Keratinocyte (primary cell): ENCODE data around the gene AKAP6. TPM values are rescaled to one million over a fixed set of nuclear protein-coding genes. Genes with fewer than 3 reads are reported as not detected.

Source experiments
- DNase-seq: peaks from one replicate; pipeline ENCODE4 v3.0.0-alpha.2; 2011; ENCODE audit warnings: low read depth, missing footprints, low spot score
- FAIRE-seq: peaks from 2 replicates; lab custom pipeline; 2011; peaks lifted over from hg19 to GRCh38; lab: Jason Lieb, UNC
- H2AFZ ChIP-seq: 2 replicates; pipeline ENCODE4 v1.6.0; 2012; ENCODE audit warnings: low read length, control low read depth, inconsistent platforms; ENCODE audit not compliant: control insufficient read depth
- H3K27ac ChIP-seq: 2 replicates; pipeline ENCODE4 v1.5.1; 2011; ENCODE audit warnings: low read length; ENCODE audit not compliant: control insufficient read depth, insufficient read depth
- H3K27me3 ChIP-seq: 3 replicates; pipeline ENCODE4 v1.6.0; 2011; ENCODE audit warnings: low read length; ENCODE audit not compliant: control insufficient read depth, insufficient read depth; ENCODE audit errors: extremely low read depth
- H3K36me3 ChIP-seq, 2 experiments: 2 replicates in 1 of 2; 3 replicates in 1 of 2; pipeline ENCODE4 v1.5.1; 2011; ENCODE audit warnings: low read length in 2 of 2, mild to moderate bottlenecking in 1 of 2; ENCODE audit not compliant: control insufficient read depth in 2 of 2, insufficient read depth in 2 of 2; ENCODE audit errors: extremely low read depth in 1 of 2
- H3K4me1 ChIP-seq: 3 replicates; pipeline ENCODE4 v1.5.1; 2011; ENCODE audit warnings: low read length; ENCODE audit not compliant: control insufficient read depth, insufficient read depth; ENCODE audit errors: extremely low read depth
- H3K4me2 ChIP-seq: 3 replicates; pipeline ENCODE4 v1.6.0; 2011; ENCODE audit warnings: low read depth, low read length; ENCODE audit not compliant: control insufficient read depth, insufficient read depth; ENCODE audit errors: extremely low read depth
- H3K4me3 ChIP-seq, 3 experiments: fragments of 200-600 bp in 1 of 3; sonication (generic) in 1 of 3; 2 replicates in 2 of 3; 3 replicates in 1 of 3; pipeline ENCODE4 v1.5.1; 2011 to 2016; ENCODE audit warnings: low read length in 3 of 3, mild to moderate bottlenecking in 3 of 3, control low read depth in 2 of 3, inconsistent platforms in 1 of 3, low read depth in 1 of 3, mixed read lengths in 1 of 3, mixed run types in 1 of 3, moderate library complexity in 1 of 3; ENCODE audit not compliant: control insufficient read depth in 2 of 3, insufficient read depth in 2 of 3; ENCODE audit errors: extremely low read depth in 1 of 3
- H3K79me2 ChIP-seq: 2 replicates; pipeline ENCODE4 v1.6.0; 2012; ENCODE audit warnings: low read length; ENCODE audit not compliant: control insufficient read depth, insufficient read depth
- H3K9ac ChIP-seq: 3 replicates; pipeline ENCODE4 v1.6.0; 2011; ENCODE audit warnings: low read length; ENCODE audit not compliant: control insufficient read depth, insufficient read depth; ENCODE audit errors: extremely low read depth
- H3K9me1 ChIP-seq: 3 replicates; pipeline ENCODE4 v1.6.0; 2011; ENCODE audit warnings: low read length; ENCODE audit not compliant: control insufficient read depth, insufficient read depth; ENCODE audit errors: extremely low read depth
- H3K9me3 ChIP-seq: 2 replicates; pipeline ENCODE4 v1.5.1; 2012; ENCODE audit warnings: low read depth, low read length; ENCODE audit not compliant: control insufficient read depth
- H4K20me1 ChIP-seq: 3 replicates; pipeline ENCODE4 v1.6.0; 2011; ENCODE audit warnings: low read length; ENCODE audit not compliant: control insufficient read depth, insufficient read depth; ENCODE audit errors: extremely low read depth
- CTCF ChIP-seq, 3 experiments: IDR thresholded peaks in 1 of 3; conservative IDR thresholded peaks in 1 of 3; optimal IDR thresholded peaks in 1 of 3; 2 replicates in 2 of 3; 3 replicates in 1 of 3; pipeline versions ENCODE3 to v1.5.1; 2011; ENCODE audit warnings: low read length in 3 of 3, mild to moderate bottlenecking in 3 of 3, moderate library complexity in 2 of 3, control low read depth in 1 of 3, inconsistent platforms in 1 of 3; ENCODE audit not compliant: insufficient read depth in 2 of 3; ENCODE audit errors: extremely low read depth in 1 of 3
- EZH2 ChIP-seq: IDR thresholded peaks from one replicate; pipeline ENCODE4 v1.6.1; 2012; ENCODE audit warnings: inconsistent platforms, mild to moderate bottlenecking, low read length, moderate library complexity
- dilution Hi-C: fragments of 300-500 bp; cut with MboI; formaldehyde crosslinking; loops from one replicate; pipeline ENCODE4 v1.7.0; 2020; ENCODE audit warnings: low sequenced_read_pairs; ENCODE audit not compliant: extremely low pct_ligation_motif_present
- polyA plus RNA-seq, 5 experiments: library from polyadenylated mRNA; depleted of rRNA in 3 of 5; stranded (reverse) in 3 of 5; stranded (forward) in 1 of 5; unstranded in 1 of 5; fragments of >200 nt; gene quantifications; 1 replicate in 1 of 5; 2 replicates in 3 of 5; 3 replicates in 1 of 5; pipeline versions ENCODE4 v1.2.1 to v1.2.3, GENCODE V29; 2011 to 2012; ENCODE audit warnings: missing spikeins in 2 of 5, low read depth in 1 of 5, low replicate concordance in 1 of 5

AKAP6 gene
- polyA plus RNA-seq, 1 donor (not counting 4 experiments of a cell fraction or from before 2014, with no cell fraction given), result 2.0 TPM

- Histone ChIP-seq H3K36me3 (no peaks in the 10 kb centered on the region), H3K4me2 (no peak overlapping the region), H3K4me1 (peaks cover 54% of the 10 kb centered on the region), H4K20me1 (no peaks in the 10 kb centered on the region), H3K27ac (peak overlapping the region; percentile 34), H3K27me3 (no peaks in the 10 kb centered on the region), H3K79me2 (no peaks in the 10 kb centered on the region), H3K9ac (no peak overlapping the region), H3K9me1 (no peaks in the 10 kb centered on the region), H3K4me3 (no peak overlapping the region), H3K9me3 (no peaks in the 10 kb centered on the region), H2AFZ (no peak overlapping the region)
- dilution Hi-C loops, result no loop called here
- peak; percentile 5 for FAIRE-seq
- no peak for DNase-seq
- no peak for TF ChIP-seq EZH2
- TF ChIP-seq CTCF (optimal IDR thresholded peaks at IDR 0.05 in 1 of 3, IDR thresholded peaks at IDR 0.05 in 1 of 3, conservative IDR thresholded peaks at IDR 0.05 in 1 of 3; ENCODE audit: extremely low read depth in 1 of 3, insufficient read depth in 2 of 3, low read length in 3 of 3), result no peak
Measured at GRCh38 chr14:32367516-32367915, 38.4 kb downstream of the AKAP6 start.

- Histone ChIP-seq H3K4me3 (no peak overlapping the region), H3K9ac (no peak overlapping the region), H3K27me3 (no peaks in the 10 kb centered on the region), H3K36me3 (no peaks in the 10 kb centered on the region), H3K4me2 (no peak overlapping the region), H3K9me1 (no peaks in the 10 kb centered on the region), H3K27ac (peak overlapping the region; percentile 34), H4K20me1 (no peaks in the 10 kb centered on the region), H2AFZ (no peak overlapping the region), H3K9me3 (no peaks in the 10 kb centered on the region), H3K79me2 (no peaks in the 10 kb centered on the region), H3K4me1 (peaks cover 60% of the 10 kb centered on the region)
- dilution Hi-C loops, result no loop called here
- FAIRE-seq (no peak), DNase-seq (no peak)
- TF ChIP-seq EZH2, result no peak
- TF ChIP-seq CTCF (optimal IDR thresholded peaks at IDR 0.05 in 1 of 3, IDR thresholded peaks at IDR 0.05 in 1 of 3, conservative IDR thresholded peaks at IDR 0.05 in 1 of 3; ENCODE audit: extremely low read depth in 1 of 3, insufficient read depth in 2 of 3, low read length in 3 of 3), result no peak
Measured at GRCh38 chr14:32368107-32368506, 39.0 kb downstream of the AKAP6 start.
